HFF-Myc (cell line): ENCODE measurements around the gene ADAM33.

Experiments
- DNase-seq: peaks from one replicate; pipeline ENCODE4 v3.0.0-alpha.2; 2011; ENCODE audit warnings: low read depth; ENCODE audit errors: extremely low read depth
- H3K4me3 ChIP-seq: replicated peaks from 2 replicates; pipeline ENCODE4 v1.5.1; 2011; ENCODE audit warnings: low read depth, mild to moderate bottlenecking, control low read depth, low read length
- TF ChIP-seq, protein P1 (sequence below): IDR thresholded peaks from 2 replicates; pipeline ENCODE4 v1.5.1; 2012; ENCODE audit warnings: mild to moderate bottlenecking, low read depth, low read length, control low read depth; ENCODE audit errors: missing control alignments

ADAM33 gene

GRCh38 chr20:3673221-3674070, 8.4 kb downstream of the ADAM33 start:
- H3K4me3 ChIP-seq: no peak overlapping the region
- TF ChIP-seq, protein P1, sequence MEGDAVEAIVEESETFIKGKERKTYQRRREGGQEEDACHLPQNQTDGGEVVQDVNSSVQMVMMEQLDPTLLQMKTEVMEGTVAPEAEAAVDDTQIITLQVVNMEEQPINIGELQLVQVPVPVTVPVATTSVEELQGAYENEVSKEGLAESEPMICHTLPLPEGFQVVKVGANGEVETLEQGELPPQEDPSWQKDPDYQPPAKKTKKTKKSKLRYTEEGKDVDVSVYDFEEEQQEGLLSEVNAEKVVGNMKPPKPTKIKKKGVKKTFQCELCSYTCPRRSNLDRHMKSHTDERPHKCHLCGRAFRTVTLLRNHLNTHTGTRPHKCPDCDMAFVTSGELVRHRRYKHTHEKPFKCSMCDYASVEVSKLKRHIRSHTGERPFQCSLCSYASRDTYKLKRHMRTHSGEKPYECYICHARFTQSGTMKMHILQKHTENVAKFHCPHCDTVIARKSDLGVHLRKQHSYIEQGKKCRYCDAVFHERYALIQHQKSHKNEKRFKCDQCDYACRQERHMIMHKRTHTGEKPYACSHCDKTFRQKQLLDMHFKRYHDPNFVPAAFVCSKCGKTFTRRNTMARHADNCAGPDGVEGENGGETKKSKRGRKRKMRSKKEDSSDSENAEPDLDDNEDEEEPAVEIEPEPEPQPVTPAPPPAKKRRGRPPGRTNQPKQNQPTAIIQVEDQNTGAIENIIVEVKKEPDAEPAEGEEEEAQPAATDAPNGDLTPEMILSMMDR: no peak
- no peak for DNase-seq

GRCh38 chr20:3672547-3673171, 9.2 kb downstream of the ADAM33 start:
- TF ChIP-seq, protein P1: no peak

DNA sequence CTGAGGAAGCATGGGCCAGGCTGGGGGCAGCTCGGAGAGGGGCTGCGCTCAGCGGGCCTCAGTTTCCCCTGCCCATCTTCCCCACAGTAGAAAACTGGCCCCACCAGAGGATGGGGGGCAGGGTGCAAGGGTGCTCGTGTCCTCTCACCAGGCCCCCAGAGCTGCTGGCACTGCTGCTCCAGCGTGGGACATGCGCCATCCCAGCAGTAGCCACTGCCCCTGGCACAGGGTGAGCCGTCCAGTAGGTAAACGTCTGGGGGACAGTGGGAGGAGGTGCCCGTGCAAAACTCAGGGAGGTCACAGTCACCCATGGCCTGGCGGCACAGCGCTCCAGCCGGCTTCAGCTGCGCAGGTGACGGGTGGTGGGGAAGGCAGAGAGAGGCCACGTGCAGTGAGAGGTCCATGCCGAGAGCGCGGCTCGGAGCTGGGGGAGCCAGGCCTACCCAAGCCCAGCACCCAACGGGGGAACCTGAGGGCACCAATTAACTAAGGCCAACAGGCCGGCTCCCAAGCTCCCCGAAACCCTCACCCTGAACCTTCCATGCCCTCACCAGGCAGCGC, 9.7 kb downstream of the ADAM33 start:
- DNase-seq: no peak
- TF ChIP-seq, protein P1: no peak

More at GRCh38 chr20:3672547-3673171, 9.2 kb downstream of the ADAM33 start:
- DNase-seq: no peak
- no peak overlapping the region for H3K4me3 ChIP-seq

DNA sequence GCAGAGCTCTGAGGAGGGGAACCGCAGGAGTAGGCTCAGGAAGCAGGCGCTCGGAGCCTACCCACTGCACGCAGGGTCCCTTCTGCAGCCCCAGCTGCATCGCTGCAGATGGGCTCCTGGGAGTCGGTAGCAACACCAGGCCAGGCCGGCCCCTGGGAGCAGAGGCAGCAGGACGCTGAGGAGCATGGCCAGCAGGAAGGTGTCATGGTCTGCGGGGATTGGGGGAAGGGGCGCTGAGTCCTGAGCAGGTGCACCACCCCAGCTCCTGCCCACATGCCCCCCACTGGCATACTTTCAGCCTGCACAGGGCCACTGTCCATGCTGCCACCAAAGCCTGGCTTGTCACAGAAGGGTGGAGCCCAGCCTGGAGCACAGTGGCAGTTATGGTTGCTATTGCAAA, 10.9 kb downstream of the ADAM33 start:
- no peak for DNase-seq
- TF ChIP-seq, protein P1: no peak
- no peak overlapping the region for H3K4me3 ChIP-seq

More for the DNA sequence above, 9.7 kb downstream of the ADAM33 start:
- no peak overlapping the region for H3K4me3 ChIP-seq

DNA sequence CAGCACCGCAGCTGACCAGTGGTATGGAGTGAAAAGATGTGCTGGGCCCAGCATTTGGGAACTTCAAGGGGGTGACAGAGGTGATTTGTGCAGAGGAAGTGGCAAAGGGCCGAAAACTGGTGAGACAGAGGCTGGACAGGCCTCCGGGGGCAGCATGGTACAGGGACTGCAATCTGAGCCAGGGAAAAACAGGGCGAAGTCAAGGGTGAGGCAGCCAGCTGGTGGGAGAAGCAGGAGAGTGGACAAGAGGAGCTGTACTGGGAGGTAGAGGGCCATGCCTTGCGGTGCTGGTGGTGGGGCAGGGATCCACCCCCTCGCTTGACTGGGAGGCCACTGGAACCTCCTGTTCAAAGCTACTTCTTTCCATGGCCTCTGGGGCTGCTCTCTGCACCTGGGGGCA, 11.3 kb downstream of the ADAM33 start:
- DNase-seq: no peak
- TF ChIP-seq, protein P1: no peak
- H3K4me3 ChIP-seq: no peak overlapping the region

DNA sequence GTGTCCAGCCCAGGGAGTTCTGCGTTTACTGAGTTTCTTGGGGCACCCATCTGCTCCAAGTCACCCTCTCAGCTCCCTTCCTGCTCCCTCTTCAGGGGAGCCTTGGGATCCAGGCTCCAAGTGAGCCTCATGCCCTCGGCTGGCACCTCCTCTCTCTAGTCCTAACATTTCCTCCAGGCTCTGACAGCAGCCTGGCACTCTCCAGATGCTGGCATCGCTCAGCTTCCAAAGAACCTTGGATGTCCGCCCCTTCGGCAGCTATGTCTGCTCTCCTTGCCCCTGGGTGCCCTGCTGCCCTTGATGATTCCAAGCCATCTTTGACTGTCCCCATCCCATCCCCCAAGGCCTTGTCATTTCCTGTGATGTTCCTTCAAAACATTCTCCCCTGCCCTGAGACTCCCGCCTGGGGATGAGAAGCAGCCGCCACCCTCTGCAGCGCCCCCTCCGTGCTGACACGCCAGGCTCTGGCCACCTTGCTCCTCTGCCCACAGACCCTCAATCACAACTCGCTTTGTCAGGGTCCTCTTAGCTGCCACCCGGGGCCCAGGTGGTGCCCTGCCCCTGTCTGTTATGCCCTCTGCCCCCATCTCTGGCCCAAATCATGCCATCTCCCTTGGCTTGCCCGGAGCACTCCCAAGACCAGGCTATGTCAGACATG, 12.0 kb downstream of the ADAM33 start:
- DNase-seq: no peak
- TF ChIP-seq, protein P1: no peak
- no peak overlapping the region for H3K4me3 ChIP-seq
